Activated CD8-positive, alpha-beta memory T cell treated with anti-CD3 and anti-CD28 coated beads for 24 hours (primary cell): ENCODE results near the gene STK32C.
A peak's percentile ranks its signal among the peaks of the same experiment; 100 is the strongest.
"Not testable (repeated sequence)": the region's sequence is repeated elsewhere in the genome, so short reads cannot be mapped to it uniquely, and the experiment has no call there.

ENCODE experiments used
- DNase-seq: peaks from one replicate; pipeline ENCODE4 v3.0.0-alpha.2; 2020

The STK32C gene

DNA sequence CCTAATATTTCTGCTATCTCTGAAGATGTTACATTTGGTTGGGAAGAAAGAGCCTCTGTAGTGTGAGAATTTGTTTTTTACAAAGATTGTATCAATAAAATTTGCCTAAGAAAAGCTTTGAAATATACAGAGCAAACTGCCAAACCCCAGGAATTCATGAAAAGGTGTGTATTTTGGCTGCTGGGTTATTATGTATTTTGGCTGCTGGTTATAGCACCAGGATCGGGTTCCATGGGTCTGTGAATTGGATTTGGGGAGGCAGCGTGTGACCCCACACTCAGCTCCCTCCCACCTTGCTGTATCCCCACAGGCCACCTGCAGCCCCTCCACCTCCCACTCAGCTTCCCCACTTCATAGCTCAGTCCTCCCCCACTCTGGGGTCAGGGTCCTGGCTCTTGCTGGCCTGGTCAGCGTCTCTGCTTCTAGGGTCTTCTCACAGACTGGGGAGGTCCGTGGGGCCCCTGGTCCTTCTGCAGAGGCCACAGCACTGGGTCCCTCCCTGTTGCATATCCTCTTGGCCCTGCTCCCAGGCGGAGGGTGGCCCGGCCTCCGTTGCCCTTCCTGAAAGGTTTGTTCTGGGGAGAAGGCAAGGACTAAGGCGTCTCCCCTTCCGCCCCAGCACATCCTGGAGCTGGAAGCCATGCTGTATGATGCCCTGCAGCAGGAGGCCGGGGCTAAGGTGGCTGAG, 145.0 kb downstream of the STK32C start:
- no peak for DNase-seq

DNA sequence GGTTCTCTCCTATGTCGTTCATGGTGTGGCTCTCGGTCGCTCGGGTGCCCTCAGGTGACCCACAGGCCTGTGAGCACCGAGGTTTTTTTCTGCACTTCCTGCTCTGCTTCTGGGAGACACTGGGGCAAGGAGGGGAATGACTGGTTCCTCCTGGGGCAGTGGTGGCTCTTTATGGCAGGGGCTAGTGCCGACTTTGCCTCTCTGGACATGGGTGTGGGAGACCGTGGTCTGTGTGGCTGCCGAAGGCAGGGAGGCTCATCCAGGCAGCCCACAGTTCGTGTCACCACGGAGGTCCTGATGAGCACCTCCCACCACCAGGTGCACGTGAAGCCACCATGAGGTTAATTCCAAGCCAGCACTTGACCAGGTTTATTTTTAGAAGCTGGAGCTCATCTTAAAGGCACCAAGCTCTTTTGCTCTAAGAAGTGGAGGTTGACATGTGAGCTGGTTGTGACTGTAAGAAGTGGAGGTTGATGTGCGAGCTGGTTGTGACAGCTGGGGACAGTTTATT, 145.7 kb downstream of the STK32C start:
- DNase-seq = peak; percentile 71

GRCh38 chr10:132160834-132161622, 146.7 kb downstream of the STK32C start:
- DNase-seq = not testable (repeated sequence)

DNA sequence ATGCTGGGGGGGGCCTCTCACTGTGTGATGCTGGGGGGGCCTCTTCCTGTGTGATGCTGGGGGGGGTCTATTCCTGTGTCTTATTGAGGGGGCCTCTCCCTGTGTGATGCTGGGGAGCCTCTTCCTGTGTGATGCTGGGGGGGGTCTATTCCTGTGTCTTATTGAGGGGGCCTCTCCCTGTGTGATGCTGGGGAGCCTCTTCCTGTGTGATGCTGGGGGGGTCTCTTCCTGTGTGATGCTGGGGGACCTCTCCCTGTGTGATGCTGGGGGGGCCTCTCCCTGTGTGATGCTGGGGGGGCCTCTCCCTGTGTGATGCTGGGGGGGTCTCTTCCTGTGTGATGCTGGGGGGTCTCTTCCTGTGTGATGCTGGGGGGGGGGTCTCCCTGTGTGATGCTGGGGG, 147.5 kb downstream of the STK32C start:
- DNase-seq = not testable (repeated sequence)

GRCh38 chr10:132159302-132160230, 148.2 kb downstream of the STK32C start:
- DNase-seq = not testable (repeated sequence)

GRCh38 chr10:132158823-132159222, 148.9 kb downstream of the STK32C start:
- no peak for DNase-seq

DNA sequence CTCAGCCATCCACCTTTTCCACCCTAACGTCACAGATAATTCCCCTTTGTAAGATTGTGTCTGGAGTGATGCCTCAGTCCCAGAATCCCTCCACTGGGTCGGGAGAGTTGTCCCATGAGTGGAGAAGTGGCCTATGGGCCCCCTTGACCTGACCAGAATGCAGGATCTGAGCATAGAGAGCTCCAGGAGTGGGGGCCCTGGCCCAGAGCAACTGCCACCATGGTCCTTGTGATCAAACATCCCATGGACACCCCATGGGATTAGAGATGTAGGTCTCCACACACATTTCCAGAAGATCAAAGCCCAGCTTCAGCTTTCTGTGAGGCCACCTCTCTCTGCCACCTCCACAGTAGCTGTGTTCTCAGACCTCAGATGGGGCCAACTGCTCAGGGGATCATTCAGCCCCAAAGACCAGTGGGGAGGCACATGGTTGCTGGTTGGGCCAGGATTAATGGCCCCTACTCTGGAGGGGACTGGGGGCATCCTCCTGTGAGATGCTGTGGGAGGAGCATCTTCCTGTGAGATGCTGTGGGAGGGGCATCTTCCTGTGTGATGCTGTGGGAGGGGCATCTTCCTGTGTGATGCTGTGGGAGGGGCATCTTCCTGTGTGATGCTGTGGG, 149.5 kb downstream of the STK32C start:
- peak; percentile 71 for DNase-seq
